Uterus (tissue), 4 donors: ENCODE data around the gene ZNF598. TPM values are rescaled to one million over a fixed set of nuclear protein-coding genes. Genes with fewer than 3 reads are reported as not detected.

ENCODE experiments used
- DNase-seq, 2 donors: peaks; one replicate each; pipeline ENCODE4 v3.0.0-alpha.2; 2019 to 2020
- H3K27ac ChIP-seq, 2 donors: fragments of 200-600 bp; sonication (generic); 1 replicate in 1 of 2; 2 replicates in 1 of 2; pipeline ENCODE4 v1.5.1; 2016 to 2018
- H3K27me3 ChIP-seq, 2 donors: fragments of 200-600 bp; sonication (generic); one replicate each; pipeline ENCODE4 v1.5.1; 2018 to 2019; ENCODE audit warnings: control low read depth in 1 of 2
- H3K36me3 ChIP-seq, 2 donors: fragments of 200-600 bp; sonication (generic); one replicate each; pipeline ENCODE4 v1.5.1; 2019; ENCODE audit warnings: control low read depth in 1 of 2
- H3K4me1 ChIP-seq, 2 donors: fragments of 200-600 bp; sonication (generic); one replicate each; pipeline ENCODE4 v1.5.1; 2018 to 2019; ENCODE audit warnings: control low read depth in 1 of 2
- H3K4me3 ChIP-seq, 2 donors: fragments of 200-600 bp; sonication (generic); 1 replicate in 1 of 2; 2 replicates in 1 of 2; pipeline ENCODE4 v1.5.1; 2018 to 2019; ENCODE audit warnings: mild to moderate bottlenecking in 1 of 2
- H3K9me3 ChIP-seq, 2 donors: fragments of 200-600 bp; sonication (generic); one replicate each; pipeline ENCODE4 v1.5.1; 2019; ENCODE audit warnings: control low read depth in 1 of 2
- POLR2A ChIP-seq, 2 donors: fragments of 450-650 bp; IDR thresholded peaks; one replicate each; pipeline ENCODE4 v1.6.1; 2016; ENCODE audit warnings: antibody characterized with exemption in 2 of 2, mild to moderate bottlenecking in 1 of 2, moderate library complexity in 1 of 2
- intact Hi-C: fragments of 100-400 bp; cut with DNase I; formaldehyde crosslinking; loops from one replicate; pipeline ENCODE4 v1.15.1; 2023; ENCODE audit warnings: low total_unique reads
- total RNA-seq, 4 donors: library from RNA; depleted of rRNA in 3 of 4; stranded (reverse); fragments of >200 nt in 3 of 4; gene quantifications; one replicate each; pipeline versions ENCODE4 v1.1.0 to v1.2.4, GENCODE V29; 2014 to 2023
- TF ChIP-seq, protein P1 (sequence below), 4 experiments: fragments of 200-600 bp in 2 of 4; fragments of 450-650 bp in 2 of 4; sonication (generic) in 2 of 4; IDR thresholded peaks; one replicate each; pipeline ENCODE4 v1.5.1; 2016 to 2019; ENCODE audit warnings: antibody characterized with exemption in 4 of 4, mild to moderate bottlenecking in 2 of 4, moderate library complexity in 1 of 4
- donor health status: DM: yes; HTN: yes; CAD: no.

The ZNF598 gene
- total RNA-seq, 4 donors from 2014 or later, result 16.9 to 50.0 (median 34.6) TPM

DNA sequence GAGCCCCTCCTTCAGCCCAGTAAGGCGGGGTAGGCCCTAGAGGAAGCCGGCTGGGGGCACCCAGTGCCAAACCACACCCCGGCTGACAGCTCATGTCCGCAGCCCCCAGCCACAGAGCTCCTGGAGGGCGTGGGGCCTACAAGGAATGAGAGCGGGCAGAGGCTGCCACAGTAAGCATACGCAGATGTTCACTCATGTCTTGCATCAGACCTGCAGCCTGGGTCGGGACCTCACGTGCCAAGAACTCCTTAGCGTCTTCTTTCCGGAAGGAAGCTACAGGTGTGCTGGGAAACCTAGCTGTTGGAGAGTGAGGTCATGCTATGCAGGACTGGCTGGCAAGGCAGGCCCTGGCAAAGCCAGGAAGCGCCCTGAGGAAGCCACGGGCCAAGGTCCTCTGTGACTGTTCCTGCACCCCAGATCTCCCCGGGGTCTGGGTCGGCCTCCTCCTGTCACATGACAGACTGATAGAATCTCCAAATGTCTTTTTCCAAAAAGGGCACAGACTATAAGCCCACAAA lies 1.6 kb downstream of the ZNF598 start:
- DNase-seq, result no peak
- H3K9me3 ChIP-seq, result no peaks in the 10 kb centered on the region
- peak overlapping the region in 1 of 2 donors; percentile 69 for H3K27ac ChIP-seq
- no peak for TF ChIP-seq POLR2A (IDR thresholded peaks at IDR 0.05)
- TF ChIP-seq, protein P1, sequence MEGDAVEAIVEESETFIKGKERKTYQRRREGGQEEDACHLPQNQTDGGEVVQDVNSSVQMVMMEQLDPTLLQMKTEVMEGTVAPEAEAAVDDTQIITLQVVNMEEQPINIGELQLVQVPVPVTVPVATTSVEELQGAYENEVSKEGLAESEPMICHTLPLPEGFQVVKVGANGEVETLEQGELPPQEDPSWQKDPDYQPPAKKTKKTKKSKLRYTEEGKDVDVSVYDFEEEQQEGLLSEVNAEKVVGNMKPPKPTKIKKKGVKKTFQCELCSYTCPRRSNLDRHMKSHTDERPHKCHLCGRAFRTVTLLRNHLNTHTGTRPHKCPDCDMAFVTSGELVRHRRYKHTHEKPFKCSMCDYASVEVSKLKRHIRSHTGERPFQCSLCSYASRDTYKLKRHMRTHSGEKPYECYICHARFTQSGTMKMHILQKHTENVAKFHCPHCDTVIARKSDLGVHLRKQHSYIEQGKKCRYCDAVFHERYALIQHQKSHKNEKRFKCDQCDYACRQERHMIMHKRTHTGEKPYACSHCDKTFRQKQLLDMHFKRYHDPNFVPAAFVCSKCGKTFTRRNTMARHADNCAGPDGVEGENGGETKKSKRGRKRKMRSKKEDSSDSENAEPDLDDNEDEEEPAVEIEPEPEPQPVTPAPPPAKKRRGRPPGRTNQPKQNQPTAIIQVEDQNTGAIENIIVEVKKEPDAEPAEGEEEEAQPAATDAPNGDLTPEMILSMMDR (IDR thresholded peaks at IDR 0.05), result no peak
- H3K4me1 ChIP-seq, result peaks cover 0 to 30% of the 10 kb centered on the region in 2 donors
- intact Hi-C loops, result no loop called here
- no peaks in the 10 kb centered on the region for H3K36me3 ChIP-seq
- H3K27me3 ChIP-seq, result no peaks in the 10 kb centered on the region
- H3K4me3 ChIP-seq, result no peak overlapping the region

DNA sequence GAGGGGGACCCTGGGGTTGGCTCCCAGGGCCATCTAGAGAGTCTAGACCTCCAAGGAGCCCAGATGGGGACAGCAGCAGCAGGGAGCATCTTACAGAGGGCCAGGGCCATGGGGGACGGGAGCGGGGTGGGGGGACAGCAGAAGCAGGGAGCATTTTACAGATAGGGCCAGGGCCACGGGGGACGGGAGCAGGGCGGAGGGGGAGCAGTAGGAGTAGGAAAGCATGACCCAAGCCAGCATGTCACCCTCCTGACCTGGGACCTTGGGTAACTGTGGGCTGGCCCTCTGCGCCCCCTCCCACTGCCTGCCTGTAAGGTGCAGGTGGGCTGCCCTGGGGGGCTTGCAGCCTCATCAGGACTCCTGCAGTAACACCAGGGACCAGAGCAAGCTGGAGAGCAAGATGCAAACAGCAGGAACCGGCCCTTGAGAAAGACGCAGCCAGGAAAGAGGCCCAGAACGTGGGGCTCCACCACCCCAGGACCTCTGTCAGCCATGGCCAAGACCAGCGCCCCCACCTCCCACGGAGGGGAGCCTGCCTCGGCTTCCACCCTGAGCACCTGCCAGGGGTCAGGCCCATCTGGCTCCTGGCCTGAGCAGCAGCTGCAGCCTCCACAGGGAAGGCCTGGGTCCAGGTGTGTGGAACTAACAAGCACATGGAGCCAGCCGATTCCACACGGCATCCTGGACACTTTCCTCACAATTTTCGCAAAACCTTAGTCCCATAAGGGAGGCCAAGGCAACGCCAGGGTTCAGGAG lies 2.4 kb downstream of the ZNF598 start:
- peaks cover 0 to 30% of the 10 kb centered on the region in 2 donors for H3K4me1 ChIP-seq
- no peak for DNase-seq
- no peaks in the 10 kb centered on the region for H3K27me3 ChIP-seq
- no peaks in the 10 kb centered on the region for H3K36me3 ChIP-seq
- H3K4me3 ChIP-seq, result no peak overlapping the region
- H3K9me3 ChIP-seq, result no peaks in the 10 kb centered on the region
- intact Hi-C loops, result no loop called here
- H3K27ac ChIP-seq, result no peak overlapping the region
- TF ChIP-seq, protein P1 (IDR thresholded peaks at IDR 0.05), result no peak
- no peak for TF ChIP-seq POLR2A (IDR thresholded peaks at IDR 0.05)

DNA sequence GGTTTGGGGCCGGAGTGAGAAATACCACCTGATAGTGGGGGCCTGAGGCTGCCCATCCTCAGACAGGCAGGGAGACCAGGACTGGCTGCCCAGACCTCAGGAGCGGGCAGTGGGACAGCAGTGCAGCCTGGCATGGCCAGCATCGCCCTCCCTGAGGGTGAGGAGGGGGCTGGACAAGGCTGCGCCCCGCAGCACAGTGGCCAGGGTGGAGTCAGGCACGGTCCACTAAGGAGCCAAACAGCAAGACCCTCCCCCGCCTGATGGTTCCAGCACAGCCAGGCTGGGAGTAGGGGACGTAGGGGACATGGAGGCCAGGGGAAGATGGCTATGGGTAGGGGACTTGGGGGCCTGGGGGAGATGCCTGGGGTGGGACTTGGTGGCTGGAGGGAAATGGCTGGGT lies 3.3 kb downstream of the ZNF598 start:
- H3K27me3 ChIP-seq, result no peaks in the 10 kb centered on the region
- intact Hi-C loops, result no loop called here
- H3K4me1 ChIP-seq, result peaks cover 0 to 30% of the 10 kb centered on the region in 2 donors
- no peak overlapping the region for H3K4me3 ChIP-seq
- TF ChIP-seq, protein P1 (IDR thresholded peaks at IDR 0.05), result no peak
- no peak for TF ChIP-seq POLR2A (IDR thresholded peaks at IDR 0.05)
- no peak overlapping the region for H3K27ac ChIP-seq
- no peaks in the 10 kb centered on the region for H3K36me3 ChIP-seq
- DNase-seq, result no peak
- no peaks in the 10 kb centered on the region for H3K9me3 ChIP-seq

DNA sequence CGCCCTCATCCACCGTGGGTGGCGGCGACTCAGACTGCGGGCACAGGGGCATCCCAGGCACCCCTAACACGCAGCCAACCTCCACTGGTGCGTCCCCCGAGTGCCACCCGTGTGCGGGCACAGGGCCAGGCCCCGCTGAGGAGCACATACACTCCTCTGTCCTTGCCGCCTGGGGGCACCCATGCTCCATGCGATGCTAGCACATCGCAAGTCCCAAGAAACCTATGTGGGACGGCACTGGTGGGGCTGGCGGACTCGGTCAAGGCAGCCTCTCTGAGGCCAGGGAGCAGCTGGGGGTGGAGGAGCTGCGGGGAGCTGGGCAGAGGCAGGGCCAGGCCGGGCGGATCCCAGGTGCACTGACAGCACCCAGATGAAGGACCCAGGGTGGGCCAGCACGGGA lies 4.0 kb downstream of the ZNF598 start:
- intact Hi-C loops, result no loop called here
- Histone ChIP-seq H3K36me3 (no peaks in the 10 kb centered on the region), H3K9me3 (no peaks in the 10 kb centered on the region), H3K4me1 (peaks cover 0 to 30% of the 10 kb centered on the region in 2 donors), H3K27me3 (no peaks in the 10 kb centered on the region), H3K4me3 (no peak overlapping the region), H3K27ac (no peak overlapping the region)
- TF ChIP-seq, protein P1 (IDR thresholded peaks at IDR 0.05), result no peak
- TF ChIP-seq POLR2A (IDR thresholded peaks at IDR 0.05), result no peak
- no peak for DNase-seq

DNA sequence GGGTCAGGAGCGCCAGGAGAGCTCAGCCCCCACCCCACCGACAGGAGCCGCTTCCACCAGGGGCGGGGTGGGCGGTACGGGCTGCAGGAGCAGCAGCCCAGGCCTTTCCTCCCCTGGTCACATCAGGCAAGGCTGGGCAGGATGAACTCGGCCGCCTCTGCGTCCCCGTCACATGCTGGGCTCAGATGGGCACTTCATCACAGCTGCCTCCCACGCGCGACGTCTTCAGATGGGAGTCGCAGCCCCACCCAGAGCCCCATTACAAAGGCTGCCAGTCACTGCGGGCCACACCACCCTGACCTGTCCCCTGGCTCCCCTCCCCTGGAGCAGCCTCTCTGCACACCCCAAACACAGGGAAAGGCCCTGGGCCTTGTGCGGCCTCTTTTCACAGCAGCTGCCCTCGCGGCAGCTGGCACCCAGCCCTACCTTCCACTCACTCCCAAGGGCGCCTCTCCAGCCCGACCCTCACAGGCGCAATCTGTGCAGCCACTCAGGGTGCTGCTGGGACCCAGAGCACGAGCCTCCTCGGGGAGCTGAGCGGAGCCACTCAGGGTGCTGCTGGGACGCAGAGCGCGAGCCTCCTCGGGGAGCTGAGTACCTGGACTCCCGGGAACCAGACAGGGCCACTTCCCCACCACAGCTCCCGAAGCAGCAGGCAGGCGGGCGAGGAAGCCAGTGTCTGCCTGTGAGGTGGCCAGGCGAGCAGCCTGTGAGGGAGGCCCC lies 4.7 kb downstream of the ZNF598 start:
- intact Hi-C loops, result no loop called here
- DNase-seq, result no peak
- Histone ChIP-seq H3K4me3 (no peak overlapping the region), H3K27ac (no peak overlapping the region), H3K36me3 (no peaks in the 10 kb centered on the region), H3K9me3 (no peaks in the 10 kb centered on the region), H3K4me1 (peaks cover 0 to 25% of the 10 kb centered on the region in 2 donors), H3K27me3 (no peaks in the 10 kb centered on the region)
- TF ChIP-seq POLR2A (IDR thresholded peaks at IDR 0.05), result no peak
- TF ChIP-seq, protein P1 (IDR thresholded peaks at IDR 0.05), result no peak
